Measurements from ENCODE around the gene WDR7. TPM values are rescaled to one million over a fixed set of nuclear protein-coding genes. Genes with fewer than 3 reads are reported as not detected.
A peak's percentile ranks its signal among the peaks of the same experiment; 100 is the strongest.

WDR7 gene
- total and polyA plus RNA-seq, 10 of the 15 experiments (the other 5 are each of a cell fraction or from before 2014, with no cell fraction given): 2.8 to 16.5 (median 11.7) TPM

DNA sequence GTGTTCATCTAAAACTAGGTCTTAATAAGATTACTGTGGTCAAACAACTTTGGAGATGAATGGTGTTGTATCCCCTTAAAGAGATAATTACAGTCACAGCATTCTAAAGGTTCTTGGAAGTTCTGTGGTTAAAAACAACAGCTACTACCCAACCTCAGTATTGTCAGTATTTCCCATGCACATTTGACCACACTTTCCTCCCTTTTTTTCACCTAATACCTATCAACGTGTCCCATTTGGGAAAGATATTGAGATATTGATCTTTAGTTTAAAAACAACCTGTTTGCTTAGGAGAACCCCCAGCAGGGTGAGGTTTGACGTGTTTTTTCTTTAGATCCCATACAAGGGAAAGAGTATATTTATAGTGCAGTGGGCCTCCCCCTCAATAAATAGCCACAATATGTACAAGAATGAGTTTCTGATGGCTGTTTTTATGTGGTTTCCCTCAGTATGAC, 65.6 kb downstream of the WDR7 start:
- ATAC-seq: peak; percentile 83
- peaks cover 3% of the 10 kb centered on the region; the same call in 1 of the 2 replicates for H3K4me1 ChIP-seq (ENCODE audit: control insufficient read depth, insufficient read depth, low read length)
- ChIA-PET POLR2A (no interaction called here), RAD21 (ENCODE audit: unreplicated experiment) (interaction anchor here (1.0 to 1.1 kb wide), 2 partner anchors 14 to 66 kb away, joined by 3 read pairs; partner anchors contain the start of gene WDR7), CTCF (interaction anchor here (1.2 to 1.3 kb wide), 2 partner anchors 14 to 18 kb away, joined by 3 to 8 read pairs; no protein-coding TSS in a partner anchor), SMC1A (ENCODE audit: uncharacterized antibody, unreplicated experiment) (interaction anchor here (1.0 to 3.1 kb wide), 3 partner anchors 13 to 63 kb away, joined by 3 to 14 read pairs (median 4); no protein-coding TSS in a partner anchor)
- intact Hi-C loops (cut with micrococcal nuclease; ENCODE audit: unreplicated experiment) (no loop called here), in situ Hi-C loops (cut with MboI) (no loop called here)
- no peaks in the 10 kb centered on the region for H4K20me1 ChIP-seq (ENCODE audit: control insufficient read depth, insufficient read depth)
- H3K4me3 ChIP-seq: no peak overlapping the region
- H2AFZ ChIP-seq (ENCODE audit: control insufficient read depth, low read depth, low read length): no peak overlapping the region; the same call in 1 of the 2 replicates
- DNase-seq (ENCODE audit: low read depth, low spot score): peak; percentile 12
- peak overlapping the region; percentile 18; the same call in 1 of the 2 replicates for H3K27ac ChIP-seq (ENCODE audit: control insufficient read depth, insufficient read depth)
- 19% methylated on average over 2 of the region's 2 CpGs for WGBS (ENCODE audit: insufficient coverage, insufficient replicate concordance, low lambda C conversion rate, missing lambda C conversion rate)
- H3K9me3 ChIP-seq (replicated peaks; ENCODE audit: control insufficient read depth, insufficient read depth, low read length): no peaks in the 10 kb centered on the region
- BruUV-seq (replicated peaks): no TSS peak
- FAIRE-seq: peak; percentile 71
- no peaks in the 10 kb centered on the region for H3K79me2 ChIP-seq (ENCODE audit: control insufficient read depth, insufficient read depth, low read length)
- no peaks in the 10 kb centered on the region for H3K27me3 ChIP-seq (replicated peaks in 1 of 2; ENCODE audit: control insufficient read depth in 2 of 2, insufficient read depth in 2 of 2, low read length in 1 of 2)
- H3K4me2 ChIP-seq (ENCODE audit: control insufficient read depth, insufficient read depth): peak overlapping the region; percentile 13; the same call in 1 of the 2 replicates
- no peaks in the 10 kb centered on the region for H3K36me3 ChIP-seq (ENCODE audit: control insufficient read depth in 2 of 2, insufficient read depth in 2 of 2, low read length in 1 of 2)
- no peak overlapping the region for H3K9ac ChIP-seq (ENCODE audit: control insufficient read depth, insufficient read depth, low read length)
- TF ChIP-seq CHD4 (IDR thresholded peaks at IDR 0.05) (no peak), MEF2B (IDR thresholded peaks at IDR 0.05; ENCODE audit: partially characterized antibody, poor library complexity, severe bottlenecking) (peak; percentile 78), NRF1 (conservative IDR thresholded peaks at IDR 0.05; ENCODE audit: low read depth, low read length) (no peak), BRCA1 (IDR thresholded peaks at IDR 0.05; ENCODE audit: low read depth, low read length) (no peak), IKZF1 (conservative IDR thresholded peaks at IDR 0.05) (peak; percentile 75), MEF2A (IDR thresholded peaks at IDR 0.05; ENCODE audit: insufficient read depth, low read depth, low read length) (peak; percentile 83; the same call in 1 of the 2 replicates), SMC3 (IDR thresholded peaks at IDR 0.05; ENCODE audit: borderline replicate concordance, low read length) (no peak), FOXM1 (IDR thresholded peaks at IDR 0.05; ENCODE audit: low read depth, low read length) (peak; percentile 57; the same call in 1 of the 2 replicates), BCL11A (IDR thresholded peaks at IDR 0.05; ENCODE audit: low read depth, low read length) (peak; percentile 32), MYC (IDR thresholded peaks at IDR 0.05; ENCODE audit: insufficient read depth, insufficient read length, insufficient replicate concordance, low read length, severe bottlenecking) (no peak), JUNB (IDR thresholded peaks at IDR 0.05) (peak; percentile 53), RUNX3 (IDR thresholded peaks at IDR 0.05; ENCODE audit: low read length) (peak; percentile 89), DPF2 (IDR thresholded peaks at IDR 0.05) (peak; percentile 52; the same call in 1 of the 2 replicates), MTA2 (IDR thresholded peaks at IDR 0.05; ENCODE audit: low read depth) (peak; percentile 84), RCOR1 (conservative IDR thresholded peaks at IDR 0.05; ENCODE audit: low read depth, low read length) (no peak), KAT2A (conservative IDR thresholded peaks at IDR 0.05; ENCODE audit: control insufficient read depth, low read depth, low read length) (no peak), TCF12 (IDR thresholded peaks at IDR 0.05; ENCODE audit: low read depth, low read length) (0 out of 2 replicates have a peak, but pooled peaks have one; percentile 16), STAT1 (conservative IDR thresholded peaks at IDR 0.05) (no peak), ZSCAN29 (IDR thresholded peaks at IDR 0.05) (no peak), RELB (IDR thresholded peaks at IDR 0.05; ENCODE audit: low read depth) (peak; percentile 62)
- TF ChIP-seq, protein P1, sequence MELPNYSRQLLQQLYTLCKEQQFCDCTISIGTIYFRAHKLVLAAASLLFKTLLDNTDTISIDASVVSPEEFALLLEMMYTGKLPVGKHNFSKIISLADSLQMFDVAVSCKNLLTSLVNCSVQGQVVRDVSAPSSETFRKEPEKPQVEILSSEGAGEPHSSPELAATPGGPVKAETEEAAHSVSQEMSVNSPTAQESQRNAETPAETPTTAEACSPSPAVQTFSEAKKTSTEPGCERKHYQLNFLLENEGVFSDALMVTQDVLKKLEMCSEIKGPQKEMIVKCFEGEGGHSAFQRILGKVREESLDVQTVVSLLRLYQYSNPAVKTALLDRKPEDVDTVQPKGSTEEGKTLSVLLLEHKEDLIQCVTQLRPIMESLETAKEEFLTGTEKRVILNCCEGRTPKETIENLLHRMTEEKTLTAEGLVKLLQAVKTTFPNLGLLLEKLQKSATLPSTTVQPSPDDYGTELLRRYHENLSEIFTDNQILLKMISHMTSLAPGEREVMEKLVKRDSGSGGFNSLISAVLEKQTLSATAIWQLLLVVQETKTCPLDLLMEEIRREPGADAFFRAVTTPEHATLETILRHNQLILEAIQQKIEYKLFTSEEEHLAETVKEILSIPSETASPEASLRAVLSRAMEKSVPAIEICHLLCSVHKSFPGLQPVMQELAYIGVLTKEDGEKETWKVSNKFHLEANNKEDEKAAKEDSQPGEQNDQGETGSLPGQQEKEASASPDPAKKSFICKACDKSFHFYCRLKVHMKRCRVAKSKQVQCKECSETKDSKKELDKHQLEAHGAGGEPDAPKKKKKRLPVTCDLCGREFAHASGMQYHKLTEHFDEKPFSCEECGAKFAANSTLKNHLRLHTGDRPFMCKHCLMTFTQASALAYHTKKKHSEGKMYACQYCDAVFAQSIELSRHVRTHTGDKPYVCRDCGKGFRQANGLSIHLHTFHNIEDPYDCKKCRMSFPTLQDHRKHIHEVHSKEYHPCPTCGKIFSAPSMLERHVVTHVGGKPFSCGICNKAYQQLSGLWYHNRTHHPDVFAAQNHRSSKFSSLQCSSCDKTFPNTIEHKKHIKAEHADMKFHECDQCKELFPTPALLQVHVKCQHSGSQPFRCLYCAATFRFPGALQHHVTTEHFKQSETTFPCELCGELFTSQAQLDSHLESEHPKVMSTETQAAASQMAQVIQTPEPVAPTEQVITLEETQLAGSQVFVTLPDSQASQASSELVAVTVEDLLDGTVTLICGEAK (IDR thresholded peaks at IDR 0.05; ENCODE audit: borderline replicate concordance): no peak
